Esophagus squamous epithelium (tissue), 4 donors: ENCODE data around the gene RABGAP1.

Experiments used
- POLR2A ChIP-seq, 4 donors: fragments of 450-650 bp; IDR thresholded peaks; one replicate each; pipeline ENCODE4 v1.6.1; 2017; ENCODE audit warnings: antibody characterized with exemption in 4 of 4, mild to moderate bottlenecking in 4 of 4, moderate library complexity in 3 of 4
- TF ChIP-seq, protein P1 (sequence below), 6 experiments: fragments of 450-650 bp in 4 of 6; fragments of 200-600 bp in 2 of 6; sonication (generic) in 2 of 6; IDR thresholded peaks; one replicate each; pipeline ENCODE4 v1.5.1; 2016 to 2019; ENCODE audit warnings: antibody characterized with exemption in 6 of 6, mild to moderate bottlenecking in 4 of 6, moderate library complexity in 4 of 6

DNA sequence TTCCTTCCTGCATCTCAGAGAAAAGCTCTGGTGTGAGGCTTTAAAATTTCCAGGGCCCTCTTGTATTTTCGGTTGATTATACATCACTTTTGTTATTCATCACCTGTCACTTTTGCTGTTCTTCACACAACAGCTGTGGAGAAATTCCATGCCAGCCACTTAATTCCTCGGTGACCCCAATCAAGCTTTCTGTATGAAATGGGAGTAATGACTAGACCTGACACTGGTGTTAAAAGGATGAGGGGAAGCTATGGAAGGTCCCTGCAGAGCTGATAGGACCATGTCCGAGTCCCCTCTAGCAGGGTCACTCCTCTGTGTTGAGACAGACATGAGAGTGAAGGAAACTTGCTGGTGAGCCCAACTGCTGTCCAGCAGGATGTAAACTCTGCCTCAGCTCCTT, 152.3 kb downstream of the RABGAP1 start:
- TF ChIP-seq, protein P1, sequence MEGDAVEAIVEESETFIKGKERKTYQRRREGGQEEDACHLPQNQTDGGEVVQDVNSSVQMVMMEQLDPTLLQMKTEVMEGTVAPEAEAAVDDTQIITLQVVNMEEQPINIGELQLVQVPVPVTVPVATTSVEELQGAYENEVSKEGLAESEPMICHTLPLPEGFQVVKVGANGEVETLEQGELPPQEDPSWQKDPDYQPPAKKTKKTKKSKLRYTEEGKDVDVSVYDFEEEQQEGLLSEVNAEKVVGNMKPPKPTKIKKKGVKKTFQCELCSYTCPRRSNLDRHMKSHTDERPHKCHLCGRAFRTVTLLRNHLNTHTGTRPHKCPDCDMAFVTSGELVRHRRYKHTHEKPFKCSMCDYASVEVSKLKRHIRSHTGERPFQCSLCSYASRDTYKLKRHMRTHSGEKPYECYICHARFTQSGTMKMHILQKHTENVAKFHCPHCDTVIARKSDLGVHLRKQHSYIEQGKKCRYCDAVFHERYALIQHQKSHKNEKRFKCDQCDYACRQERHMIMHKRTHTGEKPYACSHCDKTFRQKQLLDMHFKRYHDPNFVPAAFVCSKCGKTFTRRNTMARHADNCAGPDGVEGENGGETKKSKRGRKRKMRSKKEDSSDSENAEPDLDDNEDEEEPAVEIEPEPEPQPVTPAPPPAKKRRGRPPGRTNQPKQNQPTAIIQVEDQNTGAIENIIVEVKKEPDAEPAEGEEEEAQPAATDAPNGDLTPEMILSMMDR (IDR thresholded peaks at IDR 0.05): no peak
- no peak for TF ChIP-seq POLR2A (IDR thresholded peaks at IDR 0.05)
